ENCODE results near the gene MRTFA.

- TF ChIP-seq CTCF (IDR thresholded peaks at IDR 0.05) = no peak
- no peak for TF ChIP-seq POLR2A (IDR thresholded peaks at IDR 0.05)
- no peak for TF ChIP-seq POLR2AphosphoS5 (IDR thresholded peaks at IDR 0.05)
These were observed 234.5 kb downstream of the MRTFA start for GRCh38 chr22:40401981-40402406.

Measured in prostate gland (tissue), 2 donors.